HG03457 (cell line): Measurements from ENCODE around the gene SH3BP4.

ENCODE experiments used
- ATAC-seq: cut with Tn5 transposase; IDR thresholded peaks from one replicate; pipeline ENCODE4 v1.9.1; 2021; ENCODE audit warnings: moderate number of reproducible peaks; ENCODE audit not compliant: unreplicated experiment

Gene SH3BP4

GRCh38 chr2:234981197-234982095, 29.6 kb downstream of the SH3BP4 start:
- ATAC-seq = no peak

- no peak for ATAC-seq
Measured at GRCh38 chr2:234982096-234982834, 30.4 kb downstream of the SH3BP4 start.

GRCh38 chr2:234983011-234983726, 31.4 kb downstream of the SH3BP4 start:
- ATAC-seq = no peak

GRCh38 chr2:234985608-234986245, 33.9 kb downstream of the SH3BP4 start:
- no peak for ATAC-seq

GRCh38 chr2:234986390-234986789, 34.6 kb downstream of the SH3BP4 start:
- ATAC-seq = no peak

GRCh38 chr2:234986876-234987720, 35.3 kb downstream of the SH3BP4 start:
- no peak for ATAC-seq

GRCh38 chr2:234987754-234988153, 35.9 kb downstream of the SH3BP4 start:
- no peak for ATAC-seq

- no peak for ATAC-seq
Measured at GRCh38 chr2:234988491-234988890, 36.7 kb downstream of the SH3BP4 start.

- no peak for ATAC-seq
Measured at GRCh38 chr2:234989183-234989701, 37.4 kb downstream of the SH3BP4 start.

GRCh38 chr2:234990300-234990699, 38.5 kb downstream of the SH3BP4 start:
- no peak for ATAC-seq

- no peak for ATAC-seq
Measured at GRCh38 chr2:234991290-234991689, 39.5 kb downstream of the SH3BP4 start.

- no peak for ATAC-seq
Measured at GRCh38 chr2:234991793-234992192, 40.0 kb downstream of the SH3BP4 start.

GRCh38 chr2:234992196-234992595, 40.4 kb downstream of the SH3BP4 start:
- ATAC-seq = no peak

GRCh38 chr2:234992624-234993349, 41.0 kb downstream of the SH3BP4 start:
- ATAC-seq = no peak

- no peak for ATAC-seq
Measured at GRCh38 chr2:234993541-234993981, 41.7 kb downstream of the SH3BP4 start.

GRCh38 chr2:234994438-234995321, 42.9 kb downstream of the SH3BP4 start:
- ATAC-seq = no peak

- no peak for ATAC-seq
Measured at GRCh38 chr2:234995332-234996068, 43.7 kb downstream of the SH3BP4 start.
